Pancreas (tissue), 10 donors: ENCODE data around the gene BTBD18. TPM values are rescaled to one million over a fixed set of nuclear protein-coding genes. Genes with fewer than 3 reads are reported as not detected.

Source experiments
- ATAC-seq, 4 donors: fragments of 200-7000 bp; cut with Tn5 transposase; one replicate each; pipeline versions ENCODE4 v1.8.0 to v1.9.1; 2020; ENCODE audit warnings: mild to moderate bottlenecking in 4 of 4, moderate library complexity in 4 of 4
- DNase-seq, 6 donors: peaks; one replicate each; pipeline ENCODE4 v3.0.0-alpha.2; 2020
- FAIRE-seq: peaks from 2 replicates; lab custom pipeline; 2012; peaks lifted over from hg19 to GRCh38; lab: Jason Lieb, UNC
- H3K27ac ChIP-seq, 4 donors: fragments of 200-600 bp; sonication (generic); 1 replicate in 3 of 4; 2 replicates in 1 of 4; pipeline versions ENCODE4 v1.5.0 to v1.8.0; 2020
- H3K27me3 ChIP-seq, 4 donors: fragments of 200-600 bp; one replicate each; pipeline ENCODE4 v1.8.0; 2021
- H3K36me3 ChIP-seq, 3 donors: fragments of 200-600 bp; sonication (generic) in 1 of 3; one replicate each; pipeline versions ENCODE4 v1.5.0 to v1.8.0; 2020 to 2021
- H3K4me1 ChIP-seq, 3 donors: fragments of 200-600 bp; one replicate each; pipeline ENCODE4 v1.8.0; 2021
- H3K4me3 ChIP-seq, 4 donors: fragments of 200-600 bp; sonication (generic) in 2 of 4; one replicate each; pipeline versions ENCODE4 v1.5.0 to v1.8.0; 2020 to 2021
- H3K9me3 ChIP-seq, 4 donors: fragments of 200-600 bp; one replicate each; pipeline ENCODE4 v1.8.0; 2021
- WGBS, 2 donors: extraction: QIAGEN DNeasy Blood & Tissue Kit; methylation state at CpG; one replicate each; pipeline ENCODE4 v1.1.7; 2013; 5-methylcytosine and 5-hydroxymethylcytosine counted together
- intact Hi-C, 3 donors: fragments of 100-400 bp; cut with DNase I; formaldehyde crosslinking; loops; one replicate each; pipeline versions ENCODE4 v1.11.1 to v1.14.2; 2022
- polyA plus RNA-seq, 2 donors: library from polyadenylated mRNA; stranded (reverse); fragments of 200-250 nt; gene quantifications; one replicate each; pipeline ENCODE4 v1.2.3, GENCODE V29; 2013
- total RNA-seq, 6 donors: library from RNA; stranded (reverse); fragmentation: NEBNext Ultra II Directional in 4 of 6; extraction: Animal tissue kit (Norgen Biotek cat#: 25700) in 4 of 6; gene quantifications; one replicate each; pipeline versions ENCODE4 v1.2.1 to v1.2.4, GENCODE V29; 2021 to 2023
- TF ChIP-seq, protein P1 (sequence below), 4 donors: fragments of 200-600 bp; sonication (generic) in 3 of 4; IDR thresholded peaks; one replicate each; pipeline versions ENCODE4 v1.5.0 to v1.8.0; 2021; ENCODE audit warnings: antibody characterized with exemption in 4 of 4
- donor health status: healthy with polysubstance abuse.
- donor health status: DM: no; HTN: no; CAD: no; lungs with moderate emphysema.
- donor health status: DM: no; HTN: no; CAD: no.
- donor health status: control.
- donor health status: control.
- donor health status: Bipolar disorder and iron deficiency.
- donor health status: DM: yes; HTN: yes; CAD: no.
- donor health status: DM: no; HTN: no; CAD: no.
- donor health status: DM: no; HTN: no; CAD: no.
- donor health status: DM: yes; HTN: yes; CAD: no.

The BTBD18 gene
- total and polyA plus RNA-seq, 8 donors: 0.05 TPM; not detected in 7

DNA sequence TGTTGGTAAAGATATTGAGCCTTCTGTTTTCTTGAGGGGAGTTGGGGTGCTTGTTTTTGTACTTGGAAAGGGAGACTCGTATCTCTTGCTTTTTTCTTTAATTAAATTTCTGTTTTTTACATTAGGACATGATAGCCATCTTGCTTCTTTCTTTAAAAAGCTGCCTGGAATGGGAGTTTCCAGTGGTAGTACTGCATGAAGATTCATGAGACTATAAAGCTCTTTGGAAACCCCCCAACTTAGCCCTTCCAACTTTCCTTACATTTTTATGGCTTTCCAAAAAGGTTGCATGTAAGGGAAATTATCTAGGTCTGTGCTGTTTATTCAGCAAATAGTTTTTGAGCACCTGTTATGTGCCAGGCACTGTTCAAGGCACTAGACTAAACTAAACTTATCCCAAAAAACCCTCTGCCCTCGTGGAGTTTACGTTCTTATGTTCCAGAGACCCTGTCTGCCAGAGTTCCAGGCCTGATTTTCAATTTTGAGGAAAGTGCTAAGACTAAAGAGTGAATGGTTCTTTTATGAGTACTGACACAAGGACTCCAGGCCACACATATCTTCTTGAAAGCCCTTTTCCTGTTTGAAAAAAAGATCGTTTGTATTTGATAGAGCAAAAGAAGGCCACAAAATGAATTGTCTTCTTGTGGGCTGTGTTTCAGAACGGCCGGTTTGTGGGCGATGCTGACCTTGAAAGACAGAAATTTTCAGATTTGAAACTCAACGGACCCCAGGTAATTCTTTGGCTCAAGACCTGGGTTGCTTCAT lies 41.9 kb upstream of the BTBD18 start:
- Histone ChIP-seq H3K27me3 (no peaks in the 10 kb centered on the region), H3K36me3 (peaks cover 6 to 31% (median 19%) of the 10 kb centered on the region in 3 donors), H3K9me3 (no peaks in the 10 kb centered on the region), H3K4me3 (no peak overlapping the region), H3K27ac (peak overlapping the region in 2 of 4 donors; percentile 50 to 64), H3K4me1 (peaks cover 24 to 44% (median 26%) of the 10 kb centered on the region in 3 donors)
- FAIRE-seq (no peak), DNase-seq (no peak), ATAC-seq (no peak)
- intact Hi-C loops: no loop called here
- TF ChIP-seq, protein P1, sequence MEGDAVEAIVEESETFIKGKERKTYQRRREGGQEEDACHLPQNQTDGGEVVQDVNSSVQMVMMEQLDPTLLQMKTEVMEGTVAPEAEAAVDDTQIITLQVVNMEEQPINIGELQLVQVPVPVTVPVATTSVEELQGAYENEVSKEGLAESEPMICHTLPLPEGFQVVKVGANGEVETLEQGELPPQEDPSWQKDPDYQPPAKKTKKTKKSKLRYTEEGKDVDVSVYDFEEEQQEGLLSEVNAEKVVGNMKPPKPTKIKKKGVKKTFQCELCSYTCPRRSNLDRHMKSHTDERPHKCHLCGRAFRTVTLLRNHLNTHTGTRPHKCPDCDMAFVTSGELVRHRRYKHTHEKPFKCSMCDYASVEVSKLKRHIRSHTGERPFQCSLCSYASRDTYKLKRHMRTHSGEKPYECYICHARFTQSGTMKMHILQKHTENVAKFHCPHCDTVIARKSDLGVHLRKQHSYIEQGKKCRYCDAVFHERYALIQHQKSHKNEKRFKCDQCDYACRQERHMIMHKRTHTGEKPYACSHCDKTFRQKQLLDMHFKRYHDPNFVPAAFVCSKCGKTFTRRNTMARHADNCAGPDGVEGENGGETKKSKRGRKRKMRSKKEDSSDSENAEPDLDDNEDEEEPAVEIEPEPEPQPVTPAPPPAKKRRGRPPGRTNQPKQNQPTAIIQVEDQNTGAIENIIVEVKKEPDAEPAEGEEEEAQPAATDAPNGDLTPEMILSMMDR (IDR thresholded peaks at IDR 0.05): no peak
- 33 to 35% methylated on average over 8 of the region's 8 CpGs for WGBS, 2 donors

DNA sequence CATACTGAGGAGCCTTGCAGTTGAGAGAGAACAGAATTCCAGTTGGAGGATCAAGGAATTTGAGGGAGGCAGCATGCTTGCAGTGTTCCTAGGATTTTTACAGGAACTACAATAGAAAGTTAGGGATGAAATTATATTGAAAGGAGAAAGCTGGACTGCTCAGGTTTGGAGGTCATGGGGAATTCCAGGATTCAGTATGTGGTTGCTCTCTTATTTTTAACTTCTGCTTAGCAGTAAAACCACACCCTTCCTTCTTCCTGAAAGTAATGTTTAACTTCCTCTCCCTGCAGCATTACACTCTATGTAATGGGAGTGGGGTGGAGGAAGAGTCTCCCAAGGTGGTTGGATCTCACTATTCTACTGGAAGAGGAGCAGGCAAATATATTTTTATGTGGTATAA lies 41.3 kb upstream of the BTBD18 start:
- peak overlapping the region in 2 of 4 donors; percentile 50 to 64 for H3K27ac ChIP-seq
- intact Hi-C loops: no loop called here
- peak overlapping the region in 1 of 4 donors; percentile 23 for H3K4me3 ChIP-seq
- H3K9me3 ChIP-seq: no peaks in the 10 kb centered on the region
- TF ChIP-seq, protein P1 (IDR thresholded peaks at IDR 0.05): no peak
- H3K36me3 ChIP-seq: peaks cover 6 to 30% (median 19%) of the 10 kb centered on the region in 3 donors
- peaks cover 21 to 45% (median 29%) of the 10 kb centered on the region in 3 donors for H3K4me1 ChIP-seq
- FAIRE-seq (no peak), DNase-seq (no peak), ATAC-seq (peak in 3 of 4 donors; percentile 48 to 76 (median 69))
- no peaks in the 10 kb centered on the region for H3K27me3 ChIP-seq

DNA sequence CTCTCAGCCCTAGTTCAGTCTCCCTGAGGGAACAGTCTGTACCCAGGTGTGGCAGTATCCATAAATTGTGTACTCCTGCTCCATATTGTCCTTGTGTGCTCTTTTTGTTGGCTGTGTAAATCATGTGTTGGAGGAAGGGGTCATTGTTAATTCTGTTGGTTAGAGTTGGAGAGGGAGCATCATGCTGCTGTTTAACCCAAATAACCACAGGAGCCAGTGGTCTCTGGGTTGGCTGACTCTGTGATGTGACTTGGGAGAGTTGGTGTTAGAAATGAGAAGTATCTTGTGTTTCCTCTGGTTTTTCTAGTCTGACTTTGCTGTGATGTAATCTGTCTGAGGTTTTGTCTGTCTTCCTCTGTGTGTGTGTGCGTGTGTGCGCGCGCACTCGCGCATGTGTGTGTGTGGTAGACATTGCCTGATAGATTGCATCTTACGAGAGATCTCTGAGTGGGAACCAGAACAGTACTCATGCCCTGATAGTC lies 40.5 kb upstream of the BTBD18 start:
- Histone ChIP-seq H3K27ac (peak overlapping the region in 2 of 4 donors; percentile 62 to 64), H3K27me3 (no peaks in the 10 kb centered on the region), H3K4me1 (peaks cover 21 to 52% (median 37%) of the 10 kb centered on the region in 3 donors), H3K9me3 (no peaks in the 10 kb centered on the region), H3K36me3 (peaks cover 6 to 25% (median 18%) of the 10 kb centered on the region in 3 donors), H3K4me3 (no peak overlapping the region)
- no peak for FAIRE-seq
- intact Hi-C loops: no loop called here
- DNase-seq: peak in 1 of 6 donors; percentile 63
- TF ChIP-seq, protein P1 (IDR thresholded peaks at IDR 0.05): no peak
- 91 to 92% methylated on average over 7 of the region's 7 CpGs for WGBS, 2 donors
- peak in 3 of 4 donors; percentile 47 to 82 (median 70) for ATAC-seq

DNA sequence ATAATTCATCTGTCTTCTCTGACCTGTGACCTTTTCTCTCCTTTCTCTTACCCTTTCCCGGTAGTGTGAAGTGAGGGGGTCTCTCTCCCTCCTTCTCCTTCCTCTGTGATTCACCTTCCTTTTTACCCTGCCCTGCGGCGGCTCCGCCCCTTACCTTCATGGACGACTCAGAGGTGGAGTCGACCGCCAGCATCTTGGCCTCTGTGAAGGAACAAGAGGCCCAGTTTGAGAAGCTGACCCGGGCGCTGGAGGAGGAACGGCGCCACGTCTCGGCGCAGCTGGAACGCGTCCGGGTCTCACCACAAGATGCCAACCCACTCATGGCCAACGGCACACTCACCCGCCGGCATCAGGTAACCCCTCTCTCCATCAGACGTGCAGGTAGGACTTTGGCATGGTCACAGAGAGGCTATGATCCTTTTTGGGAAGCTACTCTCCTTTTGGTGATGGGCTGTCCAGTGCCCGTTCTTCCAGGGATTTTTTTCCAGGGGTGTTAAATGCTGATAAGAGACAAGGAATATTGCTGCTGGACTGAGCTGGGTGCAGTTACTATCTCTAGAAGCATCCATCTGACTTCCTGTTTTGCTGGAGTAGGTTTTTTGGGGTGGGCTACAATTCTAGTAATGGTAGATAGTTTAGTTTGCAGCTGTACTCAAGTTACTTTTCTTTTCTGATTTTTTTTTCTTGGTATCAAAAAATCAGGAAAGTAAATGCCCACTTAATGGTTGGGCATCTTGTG lies 39.9 kb upstream of the BTBD18 start:
- Histone ChIP-seq H3K27ac (peak overlapping the region in 2 of 4 donors; percentile 62 to 64), H3K36me3 (peaks cover 2 to 19% (median 12%) of the 10 kb centered on the region in 3 donors), H3K4me3 (no peak overlapping the region), H3K9me3 (no peaks in the 10 kb centered on the region), H3K4me1 (peaks cover 21 to 58% (median 43%) of the 10 kb centered on the region in 3 donors), H3K27me3 (no peaks in the 10 kb centered on the region)
- WGBS, 2 donors: 89 to 90% methylated on average over 22 of the region's 22 CpGs
- FAIRE-seq: no peak
- TF ChIP-seq, protein P1 (IDR thresholded peaks at IDR 0.05): no peak
- DNase-seq: no peak
- intact Hi-C loops: no loop called here
- ATAC-seq: no peak
